Measurements from ENCODE around the gene PIGN.

Gene PIGN

GRCh38 chr18:62186774-62187542 lies at the start of gene PIGN, which contains the start of gene RELCH:
Gene PIGN (minus strand): TSS chr18:62187056. CDS start chr18:62161353, 25,703 bp downstream.
Gene RELCH (plus strand): TSS chr18:62187255. CDS start chr18:62187506, 251 bp downstream.
- peak; percentile 14 for FAIRE-seq

GRCh38 chr18:62236252-62236651 lies 49.4 kb upstream of the PIGN start:
- FAIRE-seq, result no peak

- FAIRE-seq, result no peak
Measured at GRCh38 chr18:62226047-62226446, 39.2 kb upstream of the PIGN start.

- FAIRE-seq, result no peak
Measured at GRCh38 chr18:62224229-62224628, 37.4 kb upstream of the PIGN start.

- no peak for FAIRE-seq
Measured at GRCh38 chr18:62214790-62215189, 27.9 kb upstream of the PIGN start.

GRCh38 chr18:62211325-62211828 lies 24.5 kb upstream of the PIGN start:
- FAIRE-seq, result no peak

- no peak for FAIRE-seq
Measured at GRCh38 chr18:62210138-62210537, 23.3 kb upstream of the PIGN start.

- no peak for FAIRE-seq
Measured at GRCh38 chr18:62209046-62209445, 22.2 kb upstream of the PIGN start.

GRCh38 chr18:62206593-62206992 lies 19.7 kb upstream of the PIGN start:
- no peak for FAIRE-seq

GRCh38 chr18:62205824-62206223 lies 19.0 kb upstream of the PIGN start:
- no peak for FAIRE-seq

GRCh38 chr18:62201870-62202269 lies 15.0 kb upstream of the PIGN start:
- peak; percentile 47 for FAIRE-seq

GRCh38 chr18:62200121-62200914 lies 13.5 kb upstream of the PIGN start:
- FAIRE-seq, result no peak

GRCh38 chr18:62199629-62200028 lies 12.8 kb upstream of the PIGN start:
- no peak for FAIRE-seq

- no peak for FAIRE-seq
Measured at GRCh38 chr18:62198259-62198658, 11.4 kb upstream of the PIGN start.

GRCh38 chr18:62196980-62197379 lies 10.1 kb upstream of the PIGN start:
- no peak for FAIRE-seq

- no peak for FAIRE-seq
Measured at GRCh38 chr18:62196079-62196478, 9.2 kb upstream of the PIGN start.

- no peak for FAIRE-seq
Measured at GRCh38 chr18:62189208-62189607, 2.4 kb upstream of the PIGN start.

- no peak for FAIRE-seq
Measured at GRCh38 chr18:62187543-62188510, 971 bp upstream of the PIGN start.

GRCh38 chr18:62186499-62186773 lies 420 bp downstream of the PIGN start:
- FAIRE-seq, result no peak

GRCh38 chr18:62183578-62184195 lies 3.2 kb downstream of the PIGN start:
- peak; percentile 95 for FAIRE-seq

GRCh38 chr18:62182220-62182619 lies 4.6 kb downstream of the PIGN start:
- FAIRE-seq, result no peak

- FAIRE-seq, result no peak
Measured at GRCh38 chr18:62179213-62179612, 7.6 kb downstream of the PIGN start.

Measured in colon (tissue), 2 donors.